ENCODE measurements around the gene KIF11. TPM values are rescaled to one million over a fixed set of nuclear protein-coding genes. Genes with fewer than 3 reads are reported as not detected.
A peak's percentile ranks its signal among the peaks of the same experiment; 100 is the strongest.
"Not testable (repeated sequence)": the region's sequence is repeated elsewhere in the genome, so short reads cannot be mapped to it uniquely, and the experiment has no call there.

Gene KIF11
- total RNA-seq, 1 experiment from 2014 or later, result 15.1 TPM

DNA sequence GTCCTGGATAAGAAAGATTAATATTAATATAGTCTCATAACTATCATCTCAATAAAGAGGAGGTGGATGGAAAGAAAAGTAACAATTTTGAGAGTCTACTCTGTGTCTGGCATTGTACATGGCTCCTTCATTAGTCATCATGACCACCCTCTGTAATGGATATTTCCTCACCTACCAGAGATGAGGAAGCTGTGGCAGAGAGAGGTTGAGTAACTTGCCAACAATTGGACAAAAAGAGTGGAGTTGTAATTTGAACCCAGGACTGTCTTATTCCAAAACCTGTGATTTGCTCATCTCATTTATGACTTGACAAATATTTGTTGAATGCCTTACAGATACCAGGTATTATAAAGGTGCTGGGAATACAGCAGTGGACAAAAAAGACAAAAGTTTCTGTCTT is 17.0 kb upstream of the KIF11 start:
- DNase-seq (ENCODE audit: low read depth), result peak; percentile 16
- in situ Hi-C loops (cut with HindIII; ENCODE audit: low pct_unique_long_range_greater_than_20kb, low sequenced_read_pairs), result no loop called here

DNA sequence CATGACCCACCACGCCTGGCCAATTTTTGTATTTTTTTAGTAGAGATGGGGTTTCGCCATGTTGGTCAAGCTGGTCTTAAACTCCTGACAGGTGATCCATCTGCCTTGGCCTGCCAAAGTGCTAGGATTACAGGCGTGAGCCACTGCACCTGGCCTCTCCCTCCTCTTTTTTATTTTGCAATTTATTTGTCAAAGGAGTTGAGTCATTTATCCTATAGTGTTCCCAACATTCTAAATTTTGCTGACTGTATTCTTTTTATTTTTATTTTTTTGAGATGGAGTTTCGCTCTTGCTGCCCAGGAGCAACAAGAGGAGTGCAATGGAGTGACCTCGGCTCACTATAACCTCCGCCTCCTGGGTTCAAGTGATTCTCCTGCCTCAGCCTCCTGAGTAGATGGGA is 10.6 kb upstream of the KIF11 start:
- in situ Hi-C loops (cut with HindIII; ENCODE audit: low pct_unique_long_range_greater_than_20kb, low sequenced_read_pairs); DNase-seq (ENCODE audit: low read depth): not testable (repeated sequence)

DNA sequence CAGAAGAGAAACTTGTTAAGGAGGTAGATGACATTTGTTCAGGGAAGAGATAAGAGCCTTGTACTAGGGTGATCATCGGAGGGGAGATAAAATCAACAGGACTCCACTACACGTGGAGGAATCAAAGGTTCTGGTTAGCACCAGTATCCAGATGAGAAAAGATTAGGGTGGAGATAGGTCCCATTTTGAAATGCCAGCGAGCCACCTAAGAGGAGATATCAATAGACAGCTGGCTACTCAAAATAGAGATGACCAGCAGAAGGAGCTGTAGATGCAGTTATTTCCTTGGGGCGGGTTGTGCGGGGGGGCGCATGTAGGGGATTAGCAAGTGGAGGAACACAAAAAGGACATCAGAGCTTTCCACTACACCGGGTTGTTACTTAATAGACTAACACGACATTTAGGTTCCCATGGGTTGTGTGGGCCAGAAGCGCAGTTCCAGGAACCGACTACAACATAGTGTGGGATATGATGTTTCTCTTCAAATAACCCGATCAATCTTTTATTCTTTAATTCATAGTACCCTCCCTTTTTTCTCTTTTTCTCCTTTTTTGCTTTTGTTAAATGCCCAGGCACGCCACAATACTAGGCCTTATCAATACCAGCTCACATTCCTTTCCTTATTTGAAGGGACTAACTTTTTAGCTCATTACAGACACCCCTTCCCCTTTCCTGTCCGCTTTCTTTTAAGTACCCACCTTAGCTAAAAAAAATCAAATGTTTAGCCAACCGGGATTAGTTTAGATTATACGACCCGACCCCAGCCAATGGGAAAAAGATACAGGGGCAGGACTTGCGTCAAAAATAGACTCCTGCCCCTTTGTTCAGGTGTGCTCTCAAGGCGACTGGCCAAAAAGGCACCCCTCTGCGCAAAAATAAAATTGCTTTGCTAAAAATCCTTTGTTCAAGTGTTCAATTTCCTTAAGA is 2.0 kb upstream of the KIF11 start:
- in situ Hi-C loops (cut with HindIII; ENCODE audit: low pct_unique_long_range_greater_than_20kb, low sequenced_read_pairs), result no loop called here

DNA sequence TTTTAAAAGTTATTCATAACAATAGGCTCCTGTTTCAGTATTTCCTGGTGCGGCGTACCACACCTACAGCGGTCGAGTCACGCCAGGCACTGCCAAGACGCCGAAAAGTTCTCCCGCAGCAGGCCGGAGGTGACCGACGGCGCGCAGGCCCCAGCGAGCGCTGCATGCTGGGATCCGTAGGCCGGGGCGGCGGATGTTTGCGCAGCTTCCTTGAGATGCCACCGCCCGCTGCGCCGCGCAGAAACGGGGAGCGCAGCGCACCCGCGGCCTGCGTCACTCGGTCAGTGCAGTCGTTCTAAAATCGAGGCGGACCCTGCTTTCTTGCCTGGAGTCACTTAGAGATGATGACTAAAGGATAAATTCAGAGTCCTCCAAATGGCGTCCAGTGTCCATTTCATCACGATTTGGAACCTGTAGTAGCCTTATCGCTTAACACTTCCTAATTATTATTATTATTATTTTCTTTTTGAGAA is 1.3 kb upstream of the KIF11 start:
- peak; percentile 92 for DNase-seq (ENCODE audit: low read depth)
- in situ Hi-C loops (cut with HindIII; ENCODE audit: low pct_unique_long_range_greater_than_20kb, low sequenced_read_pairs), result no loop called here

More for the DNA sequence above, 2.0 kb upstream of the KIF11 start:
- DNase-seq (ENCODE audit: low read depth), result peak; percentile 65

DNA sequence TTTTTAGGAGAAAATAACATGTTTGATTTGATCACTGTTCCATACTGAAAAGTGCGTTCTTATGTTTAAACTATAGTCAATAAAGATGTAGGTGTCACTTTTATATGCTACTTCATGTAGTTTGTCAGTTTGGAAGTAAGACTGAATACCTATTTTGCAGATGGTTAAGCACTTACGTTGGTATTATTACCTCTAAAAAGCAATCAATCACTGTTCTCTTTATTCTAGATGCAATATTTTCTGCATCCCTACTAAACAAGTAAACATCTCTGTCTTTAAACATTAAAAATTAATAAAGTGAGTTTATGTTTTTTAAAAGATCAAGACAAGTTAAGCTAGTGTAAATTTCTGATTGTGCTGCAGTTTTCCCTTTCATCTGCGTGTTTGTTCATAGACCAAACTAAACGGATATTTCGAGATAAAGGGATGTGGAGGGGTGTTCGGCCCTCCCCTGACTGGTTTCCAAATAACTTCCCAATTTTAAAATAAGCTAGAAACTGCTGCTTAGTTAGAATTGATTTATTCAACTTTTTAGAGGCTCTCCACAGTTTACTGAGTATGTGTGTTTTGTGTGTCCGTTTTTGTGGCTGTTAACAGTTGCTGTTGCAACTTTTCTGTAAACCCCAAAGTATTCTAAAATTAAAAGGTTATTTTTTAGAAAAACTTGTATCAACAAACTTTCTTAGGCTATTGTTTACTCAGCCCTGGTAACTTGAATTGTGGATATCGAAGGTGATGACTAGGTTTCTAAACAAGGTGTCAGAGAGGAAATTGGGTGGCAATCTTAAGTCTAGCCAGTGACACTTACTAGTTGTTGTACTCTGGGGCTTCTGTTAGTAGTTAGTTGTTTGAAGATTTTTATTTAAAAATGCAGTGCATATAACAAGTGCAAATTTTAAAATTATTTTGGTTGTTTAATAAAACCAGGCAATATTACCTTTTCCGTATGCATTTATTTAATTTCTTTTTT is 974 bp downstream of the KIF11 start:
- in situ Hi-C loops (cut with HindIII; ENCODE audit: low pct_unique_long_range_greater_than_20kb, low sequenced_read_pairs), result no loop called here
- peak; percentile 29 for DNase-seq (ENCODE audit: low read depth)

DNA sequence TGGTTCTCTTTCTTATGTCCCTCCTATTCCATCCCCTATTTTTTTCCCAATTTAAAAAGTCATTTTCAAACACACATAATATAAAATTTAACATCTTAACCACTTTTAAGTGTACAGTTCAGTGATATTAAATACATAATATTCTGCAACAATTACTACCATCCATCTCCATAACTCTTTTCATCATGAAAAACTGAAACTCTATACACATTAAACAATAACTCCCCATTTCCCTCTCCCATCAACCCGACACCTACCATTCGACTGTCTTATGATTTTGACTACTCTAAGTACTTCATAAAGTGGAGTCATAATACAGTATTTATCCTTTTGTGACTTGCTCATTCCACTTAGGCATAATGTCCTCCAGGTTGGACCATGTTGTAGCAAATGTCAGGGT is 2.6 kb downstream of the KIF11 start:
- in situ Hi-C loops (cut with HindIII; ENCODE audit: low pct_unique_long_range_greater_than_20kb, low sequenced_read_pairs), result no loop called here

DNA sequence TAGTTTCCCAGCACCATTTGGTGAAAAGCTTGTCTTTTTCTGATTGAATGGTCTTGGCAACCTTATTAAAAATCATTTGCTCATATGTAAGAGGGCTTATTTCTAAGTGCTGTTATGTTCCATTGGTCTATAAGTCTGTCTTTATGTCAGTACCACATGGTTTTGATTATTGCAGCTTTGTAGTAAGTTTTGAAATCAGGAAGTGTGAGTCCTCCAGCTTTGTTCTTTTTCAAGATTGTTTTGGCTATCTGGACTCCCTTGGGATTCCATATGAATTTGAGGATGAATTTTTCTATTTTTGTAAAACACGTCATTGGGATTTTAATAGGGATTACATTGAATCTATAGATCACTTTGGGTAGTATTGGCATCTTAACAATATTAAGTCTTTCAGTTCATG is 5.4 kb downstream of the KIF11 start:
- in situ Hi-C loops (cut with HindIII; ENCODE audit: low pct_unique_long_range_greater_than_20kb, low sequenced_read_pairs), result no loop called here
- DNase-seq (ENCODE audit: low read depth), result no peak

More for the DNA sequence above, 2.6 kb downstream of the KIF11 start:
- peak; percentile 18 for DNase-seq (ENCODE audit: low read depth)

DNA sequence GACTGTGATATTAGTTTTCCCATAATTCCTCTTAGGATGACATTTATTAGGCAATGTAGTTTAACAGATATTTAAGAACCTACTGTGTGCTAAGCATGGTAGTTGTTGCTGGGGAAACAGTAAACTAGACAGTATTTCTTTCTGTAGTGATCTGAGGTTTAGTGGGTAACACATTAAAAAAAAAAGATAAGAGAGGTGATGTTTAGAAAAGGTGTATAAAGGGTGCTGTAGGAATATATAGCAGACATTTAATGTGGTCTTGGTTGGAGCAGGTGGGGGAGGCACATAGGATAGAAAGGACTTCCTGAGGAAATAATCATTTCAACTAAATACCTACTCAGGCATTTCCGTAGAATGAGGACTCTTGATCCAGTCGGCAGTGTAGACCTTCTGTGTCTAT is 11.9 kb downstream of the KIF11 start:
- DNase-seq (ENCODE audit: low read depth), result no peak
- in situ Hi-C loops (cut with HindIII; ENCODE audit: low pct_unique_long_range_greater_than_20kb, low sequenced_read_pairs), result no loop called here

DNA sequence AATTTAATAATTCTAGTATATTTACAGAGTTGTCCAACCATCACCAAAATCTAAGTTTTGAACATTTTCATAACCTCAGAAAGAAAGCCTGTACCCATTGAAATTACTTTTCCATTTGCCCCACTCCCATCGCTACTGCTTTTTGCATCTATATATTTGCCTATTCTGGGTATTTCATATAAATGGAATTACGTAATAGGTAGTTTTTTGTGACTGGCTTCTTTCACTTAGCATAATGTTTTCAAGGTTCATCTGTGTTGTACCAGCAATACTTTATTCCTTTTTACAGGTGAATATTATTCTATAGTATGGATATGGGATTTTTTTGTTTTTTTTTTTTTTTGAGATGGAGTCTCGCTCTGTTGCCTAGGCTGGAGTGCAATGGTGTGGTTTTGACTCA is 22.6 kb downstream of the KIF11 start:
- DNase-seq (ENCODE audit: low read depth), result no peak
- in situ Hi-C loops (cut with HindIII; ENCODE audit: low pct_unique_long_range_greater_than_20kb, low sequenced_read_pairs), result no loop called here

DNA sequence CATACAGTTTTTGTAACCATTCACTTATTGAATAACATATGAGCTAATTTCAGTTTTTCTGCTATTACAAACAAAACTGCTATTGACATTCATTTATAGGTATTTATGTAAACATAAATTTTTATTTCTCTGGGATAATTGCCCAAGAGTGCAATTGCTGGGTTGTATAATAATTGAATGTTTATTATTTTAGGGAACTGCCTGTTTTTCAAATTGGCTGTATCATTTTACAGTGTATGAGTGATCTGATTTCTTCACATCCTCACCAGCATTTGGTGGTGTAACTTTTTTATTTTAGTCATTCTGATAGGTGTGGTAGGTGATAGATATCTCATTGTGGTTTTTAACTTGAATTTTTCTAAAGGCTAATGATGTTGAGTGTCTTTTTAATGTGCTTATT is 26.4 kb downstream of the KIF11 start:
- no peak for DNase-seq (ENCODE audit: low read depth)
- in situ Hi-C loops (cut with HindIII; ENCODE audit: low pct_unique_long_range_greater_than_20kb, low sequenced_read_pairs), result no loop called here

DNA sequence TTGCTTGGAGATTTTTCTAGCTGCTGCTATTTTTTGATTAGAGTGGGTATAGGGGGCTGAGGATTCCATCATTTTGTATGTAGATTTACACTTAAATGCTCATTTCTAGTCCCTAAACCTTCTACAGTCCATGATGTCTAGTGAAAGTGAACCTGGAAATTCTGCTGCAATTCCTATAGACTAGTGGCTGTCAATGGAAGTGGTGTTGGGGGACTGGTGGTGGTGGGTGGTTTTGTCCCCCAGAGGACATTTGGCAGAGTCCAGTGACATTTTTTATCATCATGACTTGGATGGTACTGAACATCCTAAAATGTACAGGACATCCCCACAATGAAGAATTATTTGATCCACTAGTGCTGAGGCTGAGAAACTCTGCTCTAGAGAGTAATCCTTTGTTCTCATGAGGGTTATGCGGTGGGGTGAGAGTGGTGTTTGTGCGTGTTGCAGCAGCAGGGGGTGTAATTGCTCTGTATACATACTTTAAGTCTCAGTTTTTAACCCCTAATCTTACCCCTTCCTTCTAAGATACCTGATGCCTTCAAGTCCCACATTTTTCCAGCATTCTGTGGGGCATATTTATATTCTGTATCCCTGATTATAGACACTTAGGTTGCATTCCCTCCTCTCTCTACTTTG is 35.0 kb downstream of the KIF11 start:
- no peak for DNase-seq (ENCODE audit: low read depth)
- in situ Hi-C loops (cut with HindIII; ENCODE audit: low pct_unique_long_range_greater_than_20kb, low sequenced_read_pairs), result no loop called here

DNA sequence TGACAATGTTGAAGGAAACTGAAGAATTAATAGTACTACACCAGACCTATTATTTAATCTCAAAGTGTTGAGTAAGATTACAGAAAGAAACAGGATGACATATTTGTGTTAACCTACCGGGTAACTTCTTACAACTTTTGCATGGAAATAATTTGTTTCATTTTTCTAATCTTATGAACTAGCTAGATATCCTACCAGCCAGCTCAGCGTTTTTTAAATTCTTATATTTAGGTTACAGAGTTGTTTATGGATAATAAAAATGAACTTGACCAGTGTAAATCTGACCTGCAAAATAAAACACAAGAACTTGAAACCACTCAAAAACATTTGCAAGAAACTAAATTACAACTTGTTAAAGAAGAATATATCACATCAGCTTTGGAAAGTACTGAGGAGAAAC is 37.0 kb downstream of the KIF11 start:
- in situ Hi-C loops (cut with HindIII; ENCODE audit: low pct_unique_long_range_greater_than_20kb, low sequenced_read_pairs), result no loop called here
- no peak for DNase-seq (ENCODE audit: low read depth)

DNA sequence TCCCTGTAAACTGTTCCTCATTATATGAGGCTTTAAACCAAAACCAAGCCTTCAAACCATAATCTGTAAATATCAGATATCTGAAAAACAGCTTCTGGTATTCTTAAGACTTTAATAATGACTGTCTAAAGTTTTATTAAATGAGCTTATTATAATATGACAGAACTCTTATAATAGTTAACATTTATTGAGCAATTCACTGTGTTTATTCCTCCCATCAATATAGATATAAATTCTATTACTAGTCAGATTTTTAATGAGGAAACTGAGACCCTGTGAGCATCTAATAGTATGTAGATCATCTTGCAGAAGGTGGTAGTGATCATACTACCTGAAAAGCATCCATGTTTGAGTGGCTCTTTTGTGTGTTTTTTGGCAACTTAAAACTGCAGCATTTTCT is 45.1 kb downstream of the KIF11 start:
- in situ Hi-C loops (cut with HindIII; ENCODE audit: low pct_unique_long_range_greater_than_20kb, low sequenced_read_pairs), result no loop called here
- no peak for DNase-seq (ENCODE audit: low read depth)

DNA sequence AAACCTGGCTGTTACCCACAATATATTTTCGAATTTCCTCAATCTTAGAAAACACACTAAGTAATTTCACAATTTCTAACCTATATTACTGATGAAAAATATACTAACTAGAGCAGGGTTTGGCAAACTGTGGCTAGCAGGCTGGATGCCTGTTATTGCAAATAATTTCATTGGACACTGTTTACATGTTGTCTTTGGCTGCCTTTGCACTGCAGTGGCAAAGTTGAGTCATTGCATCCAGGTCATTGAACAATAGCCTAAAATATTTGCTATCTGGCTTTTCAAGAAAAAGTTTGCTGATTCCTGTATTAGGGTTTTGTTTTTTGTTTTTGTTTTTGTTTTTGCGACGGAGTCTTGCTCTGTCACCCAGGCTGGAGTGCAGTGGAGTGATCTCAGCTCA is 47.2 kb downstream of the KIF11 start:
- peak; percentile 18 for DNase-seq (ENCODE audit: low read depth)
- in situ Hi-C loops (cut with HindIII; ENCODE audit: low pct_unique_long_range_greater_than_20kb, low sequenced_read_pairs), result no loop called here

DNA sequence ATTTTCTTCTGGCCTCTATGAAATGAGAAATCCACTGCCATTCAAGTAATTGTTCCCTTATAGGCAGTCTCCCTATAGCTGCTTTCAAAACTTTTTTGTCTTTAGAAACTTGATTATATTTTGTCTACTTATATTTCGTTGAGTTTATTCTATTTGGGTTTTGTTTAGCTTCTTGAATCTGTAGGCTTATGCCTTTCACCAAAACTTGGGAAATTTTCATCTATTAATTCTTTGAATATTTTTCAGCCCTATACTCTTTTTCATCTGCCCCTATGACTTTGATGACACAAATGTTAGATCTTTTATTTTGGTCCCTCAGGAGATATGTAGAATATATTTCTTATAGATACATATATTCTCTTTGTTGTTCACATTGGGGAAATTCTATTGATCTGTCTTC is 48.6 kb downstream of the KIF11 start:
- in situ Hi-C loops (cut with HindIII; ENCODE audit: low pct_unique_long_range_greater_than_20kb, low sequenced_read_pairs), result no loop called here
- DNase-seq (ENCODE audit: low read depth), result no peak

DNA sequence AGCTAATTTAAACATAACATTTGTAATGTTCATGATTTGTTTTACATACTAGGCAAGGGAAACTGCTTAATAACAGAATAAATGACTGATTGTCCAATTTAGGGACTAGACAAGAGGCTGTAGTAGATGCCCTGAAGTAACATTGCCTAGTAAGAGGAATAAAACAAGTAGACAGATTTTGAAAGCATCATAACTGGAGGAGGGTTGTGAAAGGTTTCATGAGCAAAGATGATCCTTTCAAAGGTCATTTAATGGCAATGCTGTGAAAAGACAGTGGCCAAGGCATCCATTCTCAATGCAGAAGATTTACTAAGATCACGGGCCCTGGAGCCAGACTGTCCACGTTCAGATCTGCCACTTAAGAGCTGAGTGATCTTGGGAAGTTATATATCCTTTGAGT is 52.0 kb downstream of the KIF11 start:
- DNase-seq (ENCODE audit: low read depth), result no peak
- in situ Hi-C loops (cut with HindIII; ENCODE audit: low pct_unique_long_range_greater_than_20kb, low sequenced_read_pairs), result no loop called here

DNA sequence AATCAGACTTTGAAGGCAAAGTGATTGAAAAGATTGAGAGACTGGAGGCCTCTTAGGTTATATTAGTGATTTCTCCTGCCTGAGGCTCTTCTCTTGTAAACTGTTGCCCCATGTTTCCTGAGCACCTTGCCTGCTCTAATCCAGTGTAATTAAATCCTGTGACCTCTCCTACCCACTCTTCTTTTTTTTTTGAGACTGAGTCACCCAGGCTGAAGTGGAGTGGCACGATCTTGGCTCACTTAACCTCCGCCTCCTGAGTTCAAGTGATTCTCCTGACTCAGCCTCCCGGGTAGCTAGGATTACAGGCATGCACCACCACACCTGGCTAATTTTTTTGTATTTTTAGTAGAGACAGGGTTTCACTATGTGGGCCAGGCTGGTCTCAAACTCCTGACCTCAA is 57.9 kb downstream of the KIF11 start:
- in situ Hi-C loops (cut with HindIII; ENCODE audit: low pct_unique_long_range_greater_than_20kb, low sequenced_read_pairs); DNase-seq (ENCODE audit: low read depth): not testable (repeated sequence)

DNA sequence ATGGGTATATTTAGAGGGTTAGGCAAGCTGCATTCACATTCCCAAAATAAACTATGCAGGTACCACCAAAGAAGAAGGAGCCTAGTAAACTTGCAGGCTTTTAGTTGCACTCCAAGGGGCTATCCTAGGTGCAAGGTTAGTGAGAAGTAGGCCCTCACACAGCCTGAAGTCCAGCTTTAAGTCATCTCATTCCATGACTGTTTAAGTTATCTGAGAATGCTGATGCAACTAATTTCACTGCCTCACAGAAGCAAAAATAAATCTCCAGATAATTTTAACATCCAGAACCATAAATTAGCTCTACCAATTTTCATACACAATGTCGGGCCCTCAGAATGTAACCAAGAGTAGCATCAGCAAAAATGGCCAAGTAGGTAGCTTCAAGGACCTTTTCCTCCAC is 62.5 kb downstream of the KIF11 start:
- DNase-seq (ENCODE audit: low read depth), result no peak
- in situ Hi-C loops (cut with HindIII; ENCODE audit: low pct_unique_long_range_greater_than_20kb, low sequenced_read_pairs), result no loop called here
